ENCODE measurements around the gene NCEH1. TPM values are rescaled to one million over a fixed set of nuclear protein-coding genes. Genes with fewer than 3 reads are reported as not detected.
"Not testable (repeated sequence)": the region's sequence is repeated elsewhere in the genome, so short reads cannot be mapped to it uniquely, and the experiment has no call there.

The NCEH1 gene
- total and polyA plus RNA-seq, 10 of the 15 experiments (the other 5 are each of a cell fraction or from before 2014, with no cell fraction given) = 1.8 to 8.1 (median 4.5) TPM

DNA sequence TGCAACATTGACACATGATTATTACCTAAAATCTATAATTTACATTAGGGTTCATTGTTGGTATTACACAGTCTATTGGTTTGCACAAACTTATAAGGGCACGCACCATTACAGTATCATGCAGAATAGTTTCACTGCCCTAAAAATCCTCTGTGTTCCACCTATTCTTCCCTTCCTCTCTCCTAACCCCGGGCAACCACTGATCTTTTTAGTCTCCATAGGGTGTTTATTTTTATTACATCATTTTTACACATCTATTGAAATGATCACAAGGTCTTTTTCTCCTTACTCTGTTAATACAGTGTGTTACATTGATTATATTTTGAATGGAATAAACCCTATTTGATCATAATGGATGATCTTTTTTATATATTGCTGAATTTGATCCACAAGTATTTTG is 24.1 kb upstream of the NCEH1 start (continued):
- no peak for TF ChIP-seq RFX5 (IDR thresholded peaks at IDR 0.05; ENCODE audit: low read depth, low read length)
- no peak for TF ChIP-seq CHD1 (IDR thresholded peaks at IDR 0.05; ENCODE audit: low read depth, low read length)
- TF ChIP-seq CBX5 (IDR thresholded peaks at IDR 0.05; ENCODE audit: low read depth) = no peak
- no peak for TF ChIP-seq KAT2A (conservative IDR thresholded peaks at IDR 0.05; ENCODE audit: control insufficient read depth, low read depth, low read length)
- TF ChIP-seq LARP7 (IDR thresholded peaks at IDR 0.05) = no peak
- TF ChIP-seq CREM (IDR thresholded peaks at IDR 0.05; ENCODE audit: low read depth) = no peak

DNA sequence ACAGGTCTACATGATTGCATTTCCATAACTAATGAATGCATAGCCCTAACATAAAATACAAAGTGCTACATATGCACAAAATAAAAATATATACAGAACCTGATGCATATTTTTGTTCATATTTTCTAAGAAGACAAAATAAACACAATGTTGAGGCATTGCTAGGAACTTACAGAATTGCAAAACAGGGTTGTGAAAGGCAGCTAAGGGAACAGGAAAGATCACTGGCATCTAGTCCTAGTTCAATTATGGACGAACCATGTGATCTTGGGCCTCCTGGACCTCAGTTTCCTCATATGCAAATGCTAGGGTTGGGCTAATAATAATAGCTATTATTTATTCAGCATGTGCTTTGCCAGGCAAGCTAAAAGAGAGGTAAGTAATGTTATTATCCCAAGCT is 15.5 kb upstream of the NCEH1 start:
- SMC1A ChIA-PET (ENCODE audit: uncharacterized antibody, unreplicated experiment) = interaction anchor here (0.7 kb wide), 2 partner anchors 13 to 44 kb away, joined by 3 read pairs; no protein-coding TSS in a partner anchor
- no peak for ATAC-seq
- no peak overlapping the region for H3K9ac ChIP-seq (ENCODE audit: control insufficient read depth, insufficient read depth, low read length)
- intact Hi-C loops (cut with micrococcal nuclease; ENCODE audit: unreplicated experiment) = no loop called here
- in situ Hi-C loops (cut with MboI) = no loop called here
- no peaks in the 10 kb centered on the region for H3K4me1 ChIP-seq (ENCODE audit: control insufficient read depth, insufficient read depth, low read length)
- FAIRE-seq = no peak
- CTCF ChIA-PET = interaction anchor here (0.5 to 1.5 kb wide), 3 partner anchors 15 to 1898 kb away, joined by 4 to 6 read pairs (median 5); no protein-coding TSS in a partner anchor
- RAD21 ChIA-PET (ENCODE audit: unreplicated experiment) = interaction anchor here (0.9 kb wide), 1 partner anchor 8 kb away, joined by 3 read pairs; no protein-coding TSS in a partner anchor
- POLR2A ChIA-PET = interaction anchor here (0.6 kb wide), 1 partner anchor 1072 kb away, joined by 6 read pairs; no protein-coding TSS in a partner anchor
- no peaks in the 10 kb centered on the region for H4K20me1 ChIP-seq (ENCODE audit: control insufficient read depth, insufficient read depth)
- no peaks in the 10 kb centered on the region for H3K79me2 ChIP-seq (ENCODE audit: control insufficient read depth, insufficient read depth, low read length)
- TF ChIP-seq, protein P1, sequence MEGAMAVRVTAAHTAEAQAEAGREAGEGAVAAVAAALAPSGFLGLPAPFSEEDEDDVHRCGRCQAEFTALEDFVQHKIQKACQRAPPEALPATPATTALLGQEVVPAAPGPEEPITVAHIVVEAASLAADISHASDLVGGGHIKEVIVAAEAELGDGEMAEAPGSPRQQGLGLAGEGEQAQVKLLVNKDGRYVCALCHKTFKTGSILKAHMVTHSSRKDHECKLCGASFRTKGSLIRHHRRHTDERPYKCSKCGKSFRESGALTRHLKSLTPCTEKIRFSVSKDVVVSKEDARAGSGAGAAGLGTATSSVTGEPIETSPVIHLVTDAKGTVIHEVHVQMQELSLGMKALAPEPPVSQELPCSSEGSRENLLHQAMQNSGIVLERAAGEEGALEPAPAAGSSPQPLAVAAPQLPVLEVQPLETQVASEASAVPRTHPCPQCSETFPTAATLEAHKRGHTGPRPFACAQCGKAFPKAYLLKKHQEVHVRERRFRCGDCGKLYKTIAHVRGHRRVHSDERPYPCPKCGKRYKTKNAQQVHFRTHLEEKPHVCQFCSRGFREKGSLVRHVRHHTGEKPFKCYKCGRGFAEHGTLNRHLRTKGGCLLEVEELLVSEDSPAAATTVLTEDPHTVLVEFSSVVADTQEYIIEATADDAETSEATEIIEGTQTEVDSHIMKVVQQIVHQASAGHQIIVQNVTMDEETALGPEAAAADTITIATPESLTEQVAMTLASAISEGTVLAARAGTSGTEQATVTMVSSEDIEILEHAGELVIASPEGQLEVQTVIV (IDR thresholded peaks at IDR 0.05; ENCODE audit: borderline replicate concordance, partially characterized antibody) = no peak
- TF ChIP-seq, protein P2, sequence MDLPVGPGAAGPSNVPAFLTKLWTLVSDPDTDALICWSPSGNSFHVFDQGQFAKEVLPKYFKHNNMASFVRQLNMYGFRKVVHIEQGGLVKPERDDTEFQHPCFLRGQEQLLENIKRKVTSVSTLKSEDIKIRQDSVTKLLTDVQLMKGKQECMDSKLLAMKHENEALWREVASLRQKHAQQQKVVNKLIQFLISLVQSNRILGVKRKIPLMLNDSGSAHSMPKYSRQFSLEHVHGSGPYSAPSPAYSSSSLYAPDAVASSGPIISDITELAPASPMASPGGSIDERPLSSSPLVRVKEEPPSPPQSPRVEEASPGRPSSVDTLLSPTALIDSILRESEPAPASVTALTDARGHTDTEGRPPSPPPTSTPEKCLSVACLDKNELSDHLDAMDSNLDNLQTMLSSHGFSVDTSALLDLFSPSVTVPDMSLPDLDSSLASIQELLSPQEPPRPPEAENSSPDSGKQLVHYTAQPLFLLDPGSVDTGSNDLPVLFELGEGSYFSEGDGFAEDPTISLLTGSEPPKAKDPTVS (IDR thresholded peaks at IDR 0.05; ENCODE audit: low read depth, low read length) = no peak
- TF ChIP-seq NR2C1 (IDR thresholded peaks at IDR 0.05) (no peak), CEBPB (IDR thresholded peaks at IDR 0.05; ENCODE audit: borderline replicate concordance in 1 of 2, low read depth in 2 of 2, low read length in 2 of 2) (no peak), MXI1 (IDR thresholded peaks at IDR 0.05; ENCODE audit: low read depth, low read length) (no peak)
- no peak for DNase-seq (ENCODE audit: low read depth, low spot score)
- no peak overlapping the region for H3K4me3 ChIP-seq
- no peak overlapping the region for H3K4me2 ChIP-seq (ENCODE audit: control insufficient read depth, insufficient read depth)
- no peaks in the 10 kb centered on the region for H3K36me3 ChIP-seq (ENCODE audit: control insufficient read depth in 2 of 2, insufficient read depth in 2 of 2, low read length in 1 of 2)
- no peaks in the 10 kb centered on the region for H3K27me3 ChIP-seq (replicated peaks in 1 of 2; ENCODE audit: control insufficient read depth in 2 of 2, insufficient read depth in 2 of 2, low read length in 1 of 2)
- 9% methylated on average over 1 of the region's 1 CpG for WGBS (ENCODE audit: insufficient coverage, insufficient replicate concordance, low lambda C conversion rate, missing lambda C conversion rate)
- no peak overlapping the region for H3K27ac ChIP-seq (ENCODE audit: control insufficient read depth, insufficient read depth)
- H2AFZ ChIP-seq (ENCODE audit: control insufficient read depth, low read depth, low read length) = no peak overlapping the region
- BruUV-seq (replicated peaks) = no TSS peak
- no peaks in the 10 kb centered on the region; the same call in 2 of the 3 replicates for H3K9me3 ChIP-seq (replicated peaks; ENCODE audit: control insufficient read depth, insufficient read depth, low read length)

DNA sequence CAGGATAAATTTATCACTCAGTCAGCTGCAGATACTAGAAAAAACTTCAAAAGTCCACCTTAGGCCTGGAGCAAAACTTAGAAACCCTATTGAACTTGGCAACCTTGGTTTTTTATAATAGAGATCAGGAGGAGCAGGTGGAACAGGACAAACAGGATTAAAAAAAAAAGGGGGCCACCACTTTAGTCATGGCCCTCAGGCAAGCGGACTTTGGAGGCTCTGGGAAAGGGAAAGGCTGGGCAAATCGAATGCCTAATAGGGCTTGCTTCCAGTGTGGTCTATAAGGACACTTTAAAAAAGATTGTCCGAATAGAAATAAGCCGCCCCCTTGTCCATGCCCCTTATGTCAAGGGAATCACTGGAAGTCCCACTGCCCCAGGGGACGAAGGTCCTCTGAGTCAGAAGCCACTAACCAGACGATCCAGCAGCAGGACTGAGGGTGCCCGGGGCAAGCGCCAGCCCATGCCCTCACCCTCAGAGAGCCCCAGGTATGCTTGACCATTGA is 11.7 kb upstream of the NCEH1 start:
- H3K79me2 ChIP-seq (ENCODE audit: control insufficient read depth, insufficient read depth, low read length) = not testable (repeated sequence)

More for the DNA sequence above, 11.7 kb upstream of the NCEH1 start:
- DNase-seq (ENCODE audit: low read depth, low spot score); H3K9ac ChIP-seq (ENCODE audit: control insufficient read depth, insufficient read depth, low read length); H3K9me3 ChIP-seq (replicated peaks; ENCODE audit: control insufficient read depth, insufficient read depth, low read length); POLR2A ChIA-PET; H4K20me1 ChIP-seq (ENCODE audit: control insufficient read depth, insufficient read depth); BruUV-seq (replicated peaks); RAD21 ChIA-PET (ENCODE audit: unreplicated experiment); H3K36me3 ChIP-seq (ENCODE audit: control insufficient read depth in 2 of 2, insufficient read depth in 2 of 2, low read length in 1 of 2); intact Hi-C loops (cut with micrococcal nuclease; ENCODE audit: unreplicated experiment); H3K4me2 ChIP-seq (ENCODE audit: control insufficient read depth, insufficient read depth); SMC1A ChIA-PET (ENCODE audit: uncharacterized antibody, unreplicated experiment); in situ Hi-C loops (cut with MboI); H2AFZ ChIP-seq (ENCODE audit: control insufficient read depth, low read depth, low read length); H3K27me3 ChIP-seq (replicated peaks in 1 of 2; ENCODE audit: control insufficient read depth in 2 of 2, insufficient read depth in 2 of 2, low read length in 1 of 2); H3K27ac ChIP-seq (ENCODE audit: control insufficient read depth, insufficient read depth); H3K4me1 ChIP-seq (ENCODE audit: control insufficient read depth, insufficient read depth, low read length); FAIRE-seq; CTCF ChIA-PET; H3K4me3 ChIP-seq; ATAC-seq: not testable (repeated sequence)
- WGBS (ENCODE audit: insufficient coverage, insufficient replicate concordance, low lambda C conversion rate, missing lambda C conversion rate) = 32% methylated on average over 8 of the region's 8 CpGs
